Measurements from ENCODE around the gene NUDT7. TPM values are rescaled to one million over a fixed set of nuclear protein-coding genes. Genes with fewer than 3 reads are reported as not detected.

Gene NUDT7
- 3.0 TPM in 1 of 2 replicates, not detected in the other for total RNA-seq (2014; rRNA removed; shearing (Covaris generic); ENCODE audit: low replicate concordance)

DNA sequence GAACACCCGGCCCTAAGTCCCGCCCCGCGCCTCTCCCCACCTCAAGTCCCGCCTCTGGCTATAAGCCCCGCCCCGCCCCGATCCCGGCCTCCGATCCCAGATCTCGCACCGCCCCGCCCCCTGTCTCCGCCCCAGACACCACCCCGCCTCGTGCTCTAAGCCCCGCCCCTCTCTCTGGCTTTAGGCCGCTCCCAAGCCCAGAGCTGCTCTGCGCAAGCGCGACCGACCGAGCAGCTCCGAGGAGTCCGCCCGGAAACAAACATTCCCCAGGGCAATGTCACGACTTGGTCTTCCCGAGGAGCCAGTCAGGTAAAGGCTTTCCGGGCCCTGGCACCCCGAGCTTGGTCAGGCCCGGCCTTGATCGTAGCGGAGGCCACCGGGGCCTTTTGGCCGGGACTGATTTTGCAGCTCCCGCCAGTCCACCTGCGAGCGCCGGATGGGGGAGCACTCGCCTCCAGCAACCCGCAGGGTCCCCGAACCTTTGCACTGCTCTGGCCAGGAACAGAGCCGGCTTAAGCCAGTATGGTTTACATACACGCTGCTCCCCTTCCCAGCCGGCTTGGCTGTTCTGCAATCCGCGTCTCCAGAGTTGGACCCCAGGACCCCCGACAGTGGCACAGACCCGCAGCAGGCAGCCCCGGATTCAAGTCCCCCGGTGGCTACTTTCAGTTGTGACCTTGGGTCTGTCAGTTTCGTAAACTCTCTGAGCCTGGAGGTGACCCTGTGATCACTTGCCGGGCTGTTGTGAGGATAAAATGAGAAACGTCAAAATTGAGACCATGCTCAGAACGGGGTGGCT lies at the start of gene NUDT7:
Gene NUDT7, plus strand, starts transcription at position 206 of the 799 bp plus-strand sequence. Its CDS starts 69 bp downstream, at position 275.
- no peaks in the 10 kb centered on the region for H3K27me3 ChIP-seq
- H3K4me3 ChIP-seq: peak within 1 kb of the TSS; percentile 75
- peak; percentile 90 for DNase-seq
- no peaks in the 10 kb centered on the region for H3K9me3 ChIP-seq
- H3K36me3 ChIP-seq: no peaks in the 10 kb centered on the region

DNA sequence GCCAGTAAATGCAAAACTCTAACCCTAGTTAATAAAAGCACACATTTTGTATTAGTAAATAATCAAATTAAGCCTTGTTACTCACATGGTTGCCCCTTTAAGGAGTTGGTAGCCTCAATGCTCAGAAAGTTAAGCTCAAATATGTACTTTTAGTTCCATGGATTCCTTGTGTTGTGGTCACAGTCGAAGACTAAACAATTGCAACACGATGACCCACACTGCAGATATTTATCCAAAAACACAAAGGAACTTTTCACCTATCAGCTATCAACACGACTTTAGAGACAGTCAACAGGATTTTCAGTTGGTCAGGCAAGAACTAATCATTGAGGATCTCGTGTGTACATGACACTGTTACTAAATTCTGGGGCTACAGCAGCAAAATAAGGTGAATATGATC lies 47.4 kb upstream of the NUDT7 start:
- Histone ChIP-seq H3K36me3 (no peaks in the 10 kb centered on the region), H3K27me3 (0 out of 2 replicates have a peak, but pooled peaks cover 3% of the 10 kb centered on the region), H3K4me3 (no peak overlapping the region), H3K9me3 (no peaks in the 10 kb centered on the region)
- DNase-seq: no peak

DNA sequence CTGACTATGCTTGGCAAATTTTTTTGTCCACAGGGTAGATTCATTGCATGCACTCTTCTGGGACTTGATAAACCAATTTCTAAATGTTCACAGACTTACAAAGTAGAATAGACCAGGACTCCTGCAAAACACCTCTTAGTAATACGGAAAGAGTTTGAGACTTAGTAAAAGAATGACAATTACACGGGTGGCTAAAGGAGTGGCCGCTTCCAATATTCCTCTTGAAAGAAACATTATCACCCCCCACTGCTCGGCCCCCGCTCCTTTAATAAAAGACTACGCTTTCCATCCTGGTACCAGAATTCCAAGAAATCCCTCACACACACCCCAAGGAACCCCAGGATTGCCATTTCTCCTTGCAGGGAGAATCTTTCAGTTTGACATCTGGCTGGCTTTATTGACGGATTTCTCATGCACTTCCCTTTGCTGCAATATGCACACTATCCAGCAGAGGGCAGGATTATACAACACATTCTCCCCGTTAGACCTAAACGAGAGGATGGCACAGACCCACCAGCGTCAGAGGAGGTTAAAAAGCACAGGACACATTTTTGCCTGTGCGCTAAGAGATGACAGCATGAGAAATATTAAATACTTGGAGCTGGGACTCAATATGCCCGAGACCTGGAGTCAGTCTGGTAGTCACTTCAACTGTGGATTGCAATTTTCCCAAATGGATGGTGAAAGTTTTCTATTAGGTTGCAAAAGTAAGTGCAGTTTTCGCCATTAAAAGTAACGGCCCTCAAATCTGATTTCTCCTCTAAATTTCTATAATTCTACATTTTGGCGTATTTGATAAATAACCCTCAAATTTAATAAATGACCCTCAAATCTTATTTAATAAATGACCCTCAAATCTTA lies 46.6 kb upstream of the NUDT7 start:
- Histone ChIP-seq H3K4me3 (no peak overlapping the region), H3K27me3 (0 out of 2 replicates have a peak, but pooled peaks cover 3% of the 10 kb centered on the region), H3K36me3 (no peaks in the 10 kb centered on the region), H3K9me3 (no peaks in the 10 kb centered on the region)
- peak; percentile 18 for DNase-seq

GRCh38 chr16:77677129-77677528 lies 45.2 kb upstream of the NUDT7 start:
- H3K36me3 ChIP-seq: no peaks in the 10 kb centered on the region
- no peak overlapping the region for H3K4me3 ChIP-seq
- H3K27me3 ChIP-seq: 0 out of 2 replicates have a peak, but pooled peaks cover 3% of the 10 kb centered on the region
- H3K9me3 ChIP-seq: no peaks in the 10 kb centered on the region
- no peak for DNase-seq

- no peak for DNase-seq
- Histone ChIP-seq H3K36me3 (no peaks in the 10 kb centered on the region), H3K27me3 (0 out of 2 replicates have a peak, but pooled peaks cover 3% of the 10 kb centered on the region), H3K9me3 (no peaks in the 10 kb centered on the region), H3K4me3 (no peak overlapping the region)
Observed at GRCh38 chr16:77679391-77679790, 42.9 kb upstream of the NUDT7 start.

- Histone ChIP-seq H3K27me3 (0 out of 2 replicates have a peak, but pooled peaks cover 3% of the 10 kb centered on the region), H3K9me3 (no peaks in the 10 kb centered on the region), H3K36me3 (no peaks in the 10 kb centered on the region), H3K4me3 (no peak overlapping the region)
- DNase-seq: no peak
Observed at GRCh38 chr16:77679901-77680300, 42.4 kb upstream of the NUDT7 start.

DNA sequence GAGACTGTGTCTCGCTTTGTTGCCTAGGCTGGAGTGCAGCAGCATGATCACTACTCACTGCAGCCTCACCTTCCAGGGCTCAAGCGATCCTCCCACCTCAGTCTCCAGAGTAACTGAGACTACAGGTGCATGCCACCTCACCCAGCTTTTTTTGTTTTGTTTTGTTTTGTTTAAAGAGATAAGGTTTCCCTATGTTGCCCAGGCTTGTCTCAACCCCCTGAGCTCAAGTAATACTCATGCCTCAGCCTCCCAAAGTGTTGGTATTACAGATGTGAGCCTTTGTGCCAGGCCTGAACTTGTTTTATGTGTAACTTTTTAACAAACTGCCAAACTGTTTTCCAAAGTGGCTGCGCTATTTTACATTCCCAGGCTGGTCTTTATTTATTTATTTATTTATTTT lies 41.8 kb upstream of the NUDT7 start:
- Histone ChIP-seq H3K27me3 (0 out of 2 replicates have a peak, but pooled peaks cover 1% of the 10 kb centered on the region), H3K36me3 (no peaks in the 10 kb centered on the region), H3K4me3 (no peak overlapping the region), H3K9me3 (no peaks in the 10 kb centered on the region)
- no peak for DNase-seq

DNA sequence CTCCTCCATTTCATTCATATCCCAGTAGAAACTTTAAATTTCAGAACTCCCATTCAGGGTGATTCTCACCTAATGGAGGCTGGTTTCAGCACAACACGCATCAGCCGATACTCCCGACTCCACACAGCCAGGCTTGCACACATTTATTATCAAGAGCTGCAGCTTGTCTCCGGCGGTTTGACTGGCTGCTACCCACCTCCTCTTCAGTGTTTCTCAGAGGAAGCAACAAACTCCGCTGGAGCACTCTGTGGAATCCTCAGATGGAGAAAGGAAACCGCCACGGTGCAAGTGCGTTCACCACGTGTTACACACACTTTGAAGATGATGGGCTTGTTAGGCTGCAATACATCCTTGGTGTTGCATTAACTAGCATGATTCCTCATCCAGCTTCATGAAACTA lies 39.7 kb upstream of the NUDT7 start:
- no peaks in the 10 kb centered on the region for H3K9me3 ChIP-seq

DNA sequence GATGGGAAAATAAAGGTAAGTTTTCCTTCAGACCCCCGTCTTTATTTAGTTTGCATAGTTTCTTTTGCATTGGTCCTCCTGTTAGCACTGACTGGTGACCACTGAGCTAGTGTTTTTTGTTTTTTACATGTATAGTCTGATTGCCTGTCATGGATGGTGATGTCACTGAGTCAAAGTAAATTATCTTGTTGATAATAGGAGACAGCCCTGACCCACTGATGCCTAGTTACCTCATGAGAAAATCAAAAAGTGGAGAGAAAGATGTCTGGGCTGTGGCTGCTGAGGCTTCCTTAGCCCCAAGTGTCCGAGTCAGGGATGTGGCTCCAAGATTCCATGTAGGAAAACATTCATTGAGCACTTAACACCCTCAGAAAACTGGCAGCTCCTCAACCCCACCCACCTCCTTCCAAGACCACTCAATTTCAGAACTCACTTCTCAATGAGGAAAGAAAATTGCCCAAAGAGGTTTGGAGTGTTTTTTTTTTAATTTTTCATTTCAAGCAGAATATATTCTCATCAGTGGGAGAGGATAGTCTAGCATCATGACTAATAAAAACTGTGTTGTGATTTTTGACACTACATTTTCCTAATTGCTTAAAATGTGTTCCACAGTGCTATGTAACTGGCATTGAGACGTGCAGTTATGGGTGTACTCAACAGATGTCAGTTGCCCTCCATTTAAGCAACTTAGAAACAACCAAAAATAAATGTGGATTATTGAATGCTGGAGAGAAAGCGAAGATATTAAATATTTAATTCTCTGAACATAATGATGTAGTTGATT lies 38.7 kb upstream of the NUDT7 start:
- no peaks in the 10 kb centered on the region for H3K36me3 ChIP-seq
- H3K27me3 ChIP-seq: no peaks in the 10 kb centered on the region
- H3K4me3 ChIP-seq: no peak overlapping the region
- no peaks in the 10 kb centered on the region for H3K9me3 ChIP-seq
- no peak for DNase-seq

More for the DNA sequence above, 39.7 kb upstream of the NUDT7 start:
- H3K27me3 ChIP-seq: no peaks in the 10 kb centered on the region
- H3K4me3 ChIP-seq: no peak overlapping the region
- no peaks in the 10 kb centered on the region for H3K36me3 ChIP-seq
- no peak for DNase-seq

GRCh38 chr16:77684181-77684526 lies 38.2 kb upstream of the NUDT7 start:
- Histone ChIP-seq H3K36me3 (no peaks in the 10 kb centered on the region), H3K27me3 (no peaks in the 10 kb centered on the region), H3K4me3 (no peak overlapping the region), H3K9me3 (no peaks in the 10 kb centered on the region)
- DNase-seq: no peak

DNA sequence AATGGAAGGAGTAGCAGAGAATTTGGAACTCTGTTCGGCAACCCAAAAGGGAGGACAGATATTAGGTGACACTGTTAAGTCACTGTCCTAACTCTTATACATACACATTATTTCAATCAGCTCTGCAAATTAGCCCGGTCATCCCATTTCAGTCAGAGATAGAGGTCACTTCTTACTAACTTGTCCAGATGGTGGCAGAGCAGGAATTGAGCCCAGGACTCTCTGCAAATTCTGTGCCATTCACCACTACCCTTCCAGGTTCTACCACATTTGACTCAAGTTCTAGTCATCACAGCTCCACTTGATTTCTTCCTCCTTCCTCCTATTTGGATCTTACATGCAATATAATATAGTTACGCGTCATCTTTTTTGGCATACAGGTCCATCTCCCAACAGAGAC lies 35.9 kb upstream of the NUDT7 start:
- no peaks in the 10 kb centered on the region for H3K9me3 ChIP-seq
- no peak for DNase-seq
- no peaks in the 10 kb centered on the region for H3K27me3 ChIP-seq

DNA sequence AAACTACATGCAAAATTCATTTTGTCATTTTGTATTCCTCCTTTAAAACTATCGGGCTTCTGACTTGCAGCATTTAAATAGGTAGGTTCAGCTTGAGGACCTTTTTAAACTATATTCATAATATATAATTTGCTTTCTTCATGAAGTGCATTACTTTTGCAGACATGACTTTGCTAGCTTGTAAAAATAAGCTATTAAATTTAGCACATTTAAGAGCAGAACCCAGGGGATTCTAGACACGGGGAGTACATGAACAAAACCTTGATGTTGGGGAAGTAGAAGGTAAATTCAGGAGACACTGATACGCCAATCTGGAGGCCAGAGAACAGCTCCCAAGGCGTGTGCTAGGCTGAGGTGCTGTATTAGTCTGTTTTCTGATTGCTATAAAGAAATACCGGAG lies 32.3 kb upstream of the NUDT7 start:
- no peak for DNase-seq
- no peaks in the 10 kb centered on the region for H3K9me3 ChIP-seq
- H3K36me3 ChIP-seq: no peaks in the 10 kb centered on the region
- H3K27me3 ChIP-seq: no peaks in the 10 kb centered on the region
- H3K4me3 ChIP-seq: no peak overlapping the region

More for the DNA sequence above, 35.9 kb upstream of the NUDT7 start:
- Histone ChIP-seq H3K4me3 (no peak overlapping the region), H3K36me3 (no peaks in the 10 kb centered on the region)

GRCh38 chr16:77690416-77690815 lies 31.9 kb upstream of the NUDT7 start:
- DNase-seq: no peak
- H3K9me3 ChIP-seq: no peaks in the 10 kb centered on the region
- H3K4me3 ChIP-seq: no peak overlapping the region
- no peaks in the 10 kb centered on the region for H3K36me3 ChIP-seq
- H3K27me3 ChIP-seq: no peaks in the 10 kb centered on the region

DNA sequence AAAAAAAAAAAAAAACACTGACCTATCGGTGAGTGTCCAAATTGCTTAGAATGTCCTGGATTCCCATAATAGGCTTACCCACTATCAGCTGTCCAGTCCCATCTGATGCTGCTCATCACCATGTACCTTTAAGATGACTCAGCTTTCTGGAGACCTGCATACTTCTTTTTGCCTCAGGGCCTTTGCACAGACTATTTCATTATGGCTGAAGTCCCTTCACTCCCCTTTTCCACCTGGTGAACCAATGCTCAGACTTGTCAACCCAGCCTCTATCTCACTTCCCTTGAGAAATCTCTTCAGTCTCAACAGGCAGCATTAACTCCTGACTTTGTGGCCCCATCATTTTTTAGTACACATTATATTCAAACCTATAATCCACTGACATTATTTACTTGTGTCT lies 29.7 kb upstream of the NUDT7 start:
- Histone ChIP-seq H3K36me3 (no peaks in the 10 kb centered on the region), H3K4me3 (no peak overlapping the region), H3K9me3 (no peaks in the 10 kb centered on the region), H3K27me3 (no peaks in the 10 kb centered on the region)
- no peak for DNase-seq

DNA sequence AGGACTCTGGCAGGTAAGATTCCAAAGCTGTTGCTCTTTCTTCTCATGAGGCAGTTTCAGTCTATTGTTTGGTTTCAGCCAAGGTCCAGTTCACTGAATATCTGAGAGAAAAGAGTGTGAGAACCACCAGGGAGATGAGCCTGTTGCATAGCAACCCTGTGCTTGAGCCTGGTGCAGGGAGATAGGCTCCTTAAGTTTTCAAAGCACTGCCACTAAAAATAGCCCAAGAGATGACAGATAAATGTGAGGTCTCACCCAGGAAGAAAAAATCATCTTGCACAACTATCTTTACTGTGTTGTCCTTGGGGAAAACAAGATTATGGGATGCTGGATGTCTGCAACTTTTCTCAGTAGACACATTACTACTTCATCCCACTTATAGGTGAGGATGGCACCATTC lies 26.2 kb upstream of the NUDT7 start:
- Histone ChIP-seq H3K9me3 (no peaks in the 10 kb centered on the region), H3K36me3 (no peaks in the 10 kb centered on the region), H3K4me3 (no peak overlapping the region), H3K27me3 (no peaks in the 10 kb centered on the region)
- no peak for DNase-seq

- Histone ChIP-seq H3K27me3 (no peaks in the 10 kb centered on the region), H3K36me3 (no peaks in the 10 kb centered on the region), H3K4me3 (no peak overlapping the region), H3K9me3 (no peaks in the 10 kb centered on the region)
- no peak for DNase-seq
Observed at GRCh38 chr16:77700846-77701245, 21.5 kb upstream of the NUDT7 start.

DNA sequence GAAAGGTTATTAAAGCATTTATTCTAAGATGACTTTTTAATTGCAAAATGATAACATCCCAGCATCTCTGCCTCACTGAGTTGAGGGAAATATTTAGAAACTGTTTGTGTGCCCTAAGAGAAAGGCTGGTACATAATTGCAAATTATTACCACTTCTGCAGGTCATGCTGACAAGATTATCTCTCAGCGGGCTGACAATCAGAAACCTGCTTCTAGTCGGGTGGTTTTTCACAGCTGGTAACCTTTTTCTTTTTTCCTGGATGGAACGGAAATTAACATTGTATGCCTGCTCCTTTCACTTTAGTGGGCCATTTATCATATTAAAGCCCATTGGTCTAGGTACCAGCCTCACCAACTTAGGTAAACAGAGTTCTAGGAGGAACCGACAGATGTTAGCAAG lies 17.0 kb upstream of the NUDT7 start:
- Histone ChIP-seq H3K27me3 (no peaks in the 10 kb centered on the region), H3K9me3 (no peaks in the 10 kb centered on the region), H3K4me3 (no peak overlapping the region), H3K36me3 (no peaks in the 10 kb centered on the region)
- no peak for DNase-seq

Data from MG63 (cell line).